ENCODE data around the gene CCDC138. TPM values are rescaled to one million over a fixed set of nuclear protein-coding genes. Genes with fewer than 3 reads are reported as not detected.

CCDC138 gene
- total RNA-seq, 1 donor from 2014 or later, result 27.3 TPM

DNA sequence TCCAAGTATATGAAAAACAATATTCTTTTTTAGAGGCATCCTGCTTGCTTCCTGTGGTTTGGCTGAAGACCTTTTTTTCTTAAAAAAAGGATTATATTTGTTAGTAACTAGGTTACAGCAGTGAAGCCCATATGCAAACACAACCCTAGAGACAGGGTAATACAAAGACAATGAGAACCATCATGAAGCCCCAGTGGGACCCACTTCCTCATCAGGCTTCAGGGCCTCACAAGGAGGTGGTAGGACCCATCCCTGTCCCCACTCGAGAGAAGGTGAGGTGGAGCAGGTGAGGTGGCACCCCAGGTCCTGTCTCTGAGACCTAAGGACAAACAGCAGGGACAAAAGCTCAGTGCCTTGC is 122.1 kb downstream of the CCDC138 start:
- no peak overlapping the region for H3K4me3 Mint-ChIP-seq (ENCODE audit: low read depth)
- no peak for DNase-seq (ENCODE audit: low spot score, unreplicated experiment)
- H3K36me3 Mint-ChIP-seq (ENCODE audit: insufficient read depth), result no peaks in the 10 kb centered on the region
- TF ChIP-seq, protein P1, sequence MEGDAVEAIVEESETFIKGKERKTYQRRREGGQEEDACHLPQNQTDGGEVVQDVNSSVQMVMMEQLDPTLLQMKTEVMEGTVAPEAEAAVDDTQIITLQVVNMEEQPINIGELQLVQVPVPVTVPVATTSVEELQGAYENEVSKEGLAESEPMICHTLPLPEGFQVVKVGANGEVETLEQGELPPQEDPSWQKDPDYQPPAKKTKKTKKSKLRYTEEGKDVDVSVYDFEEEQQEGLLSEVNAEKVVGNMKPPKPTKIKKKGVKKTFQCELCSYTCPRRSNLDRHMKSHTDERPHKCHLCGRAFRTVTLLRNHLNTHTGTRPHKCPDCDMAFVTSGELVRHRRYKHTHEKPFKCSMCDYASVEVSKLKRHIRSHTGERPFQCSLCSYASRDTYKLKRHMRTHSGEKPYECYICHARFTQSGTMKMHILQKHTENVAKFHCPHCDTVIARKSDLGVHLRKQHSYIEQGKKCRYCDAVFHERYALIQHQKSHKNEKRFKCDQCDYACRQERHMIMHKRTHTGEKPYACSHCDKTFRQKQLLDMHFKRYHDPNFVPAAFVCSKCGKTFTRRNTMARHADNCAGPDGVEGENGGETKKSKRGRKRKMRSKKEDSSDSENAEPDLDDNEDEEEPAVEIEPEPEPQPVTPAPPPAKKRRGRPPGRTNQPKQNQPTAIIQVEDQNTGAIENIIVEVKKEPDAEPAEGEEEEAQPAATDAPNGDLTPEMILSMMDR (IDR thresholded peaks at IDR 0.05; ENCODE audit: unreplicated experiment), result no peak
- H3K27me3 Mint-ChIP-seq, result no peaks in the 10 kb centered on the region
- no peak overlapping the region for H3K27ac Mint-ChIP-seq
- no peaks in the 10 kb centered on the region for H3K4me1 Mint-ChIP-seq (ENCODE audit: low read depth)
- no peaks in the 10 kb centered on the region for H3K9me3 Mint-ChIP-seq (ENCODE audit: low read depth)

DNA sequence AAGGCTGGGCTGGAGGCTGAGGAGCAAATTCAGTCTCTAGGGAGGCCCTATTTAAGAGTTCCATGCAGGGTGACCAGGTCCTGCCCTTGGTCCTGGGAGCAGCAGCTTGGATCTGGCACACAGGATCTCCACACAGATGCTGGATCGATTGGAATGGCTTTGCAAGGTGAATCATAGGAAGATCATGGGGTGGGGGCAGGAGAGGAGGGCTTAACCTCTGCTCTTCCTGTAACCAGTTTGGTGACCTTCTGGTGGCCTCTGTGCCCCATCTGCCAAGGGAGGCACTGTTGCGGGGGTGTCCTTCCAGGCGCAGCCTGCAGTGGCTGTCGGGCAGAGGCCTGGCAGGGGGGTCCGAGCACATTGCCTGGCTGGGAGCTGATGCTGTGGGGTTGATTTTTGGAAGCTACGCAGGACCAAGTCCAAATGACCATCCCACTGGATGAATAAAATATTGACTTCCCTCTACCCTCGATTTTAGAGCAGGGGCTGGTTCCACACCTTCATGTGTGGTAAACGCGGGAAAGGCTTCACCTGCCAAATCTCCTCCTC is 122.8 kb downstream of the CCDC138 start:
- no peaks in the 10 kb centered on the region for H3K9me3 Mint-ChIP-seq (ENCODE audit: low read depth)
- no peak overlapping the region for H3K4me3 Mint-ChIP-seq (ENCODE audit: low read depth)
- no peaks in the 10 kb centered on the region for H3K36me3 Mint-ChIP-seq (ENCODE audit: insufficient read depth)
- no peak for DNase-seq (ENCODE audit: low spot score, unreplicated experiment)
- TF ChIP-seq, protein P1 (IDR thresholded peaks at IDR 0.05; ENCODE audit: unreplicated experiment), result no peak
- H3K27me3 Mint-ChIP-seq, result no peaks in the 10 kb centered on the region
- H3K4me1 Mint-ChIP-seq (ENCODE audit: low read depth), result no peaks in the 10 kb centered on the region
- H3K27ac Mint-ChIP-seq, result no peak overlapping the region

DNA sequence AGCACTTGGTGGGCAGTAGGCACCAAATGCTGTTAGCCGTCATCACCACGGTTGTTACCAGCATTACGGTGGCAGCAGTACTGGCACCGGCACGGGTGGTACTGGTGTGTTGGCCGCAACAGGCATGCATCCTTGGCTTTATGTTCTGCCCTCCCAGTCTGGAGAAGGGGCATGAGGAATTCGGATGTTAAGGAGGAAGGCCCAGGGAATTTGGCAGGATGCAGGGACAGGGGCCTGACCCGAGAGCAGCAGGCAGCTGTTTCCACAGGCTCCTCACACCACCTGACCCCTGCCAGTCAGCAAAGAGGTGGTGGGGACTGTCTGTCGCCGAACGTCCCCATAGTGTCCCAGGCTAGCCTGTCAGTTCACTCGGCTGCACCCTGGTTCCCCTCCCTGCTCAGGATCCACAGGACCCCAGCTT is 123.5 kb downstream of the CCDC138 start:
- Mint-ChIP-seq H3K27ac (no peak overlapping the region), H3K27me3 (no peaks in the 10 kb centered on the region), H3K4me3 (ENCODE audit: low read depth) (no peak overlapping the region), H3K9me3 (ENCODE audit: low read depth) (no peaks in the 10 kb centered on the region), H3K4me1 (ENCODE audit: low read depth) (no peaks in the 10 kb centered on the region), H3K36me3 (ENCODE audit: insufficient read depth) (no peaks in the 10 kb centered on the region)
- TF ChIP-seq, protein P1 (IDR thresholded peaks at IDR 0.05; ENCODE audit: unreplicated experiment), result no peak
- no peak for DNase-seq (ENCODE audit: low spot score, unreplicated experiment)

DNA sequence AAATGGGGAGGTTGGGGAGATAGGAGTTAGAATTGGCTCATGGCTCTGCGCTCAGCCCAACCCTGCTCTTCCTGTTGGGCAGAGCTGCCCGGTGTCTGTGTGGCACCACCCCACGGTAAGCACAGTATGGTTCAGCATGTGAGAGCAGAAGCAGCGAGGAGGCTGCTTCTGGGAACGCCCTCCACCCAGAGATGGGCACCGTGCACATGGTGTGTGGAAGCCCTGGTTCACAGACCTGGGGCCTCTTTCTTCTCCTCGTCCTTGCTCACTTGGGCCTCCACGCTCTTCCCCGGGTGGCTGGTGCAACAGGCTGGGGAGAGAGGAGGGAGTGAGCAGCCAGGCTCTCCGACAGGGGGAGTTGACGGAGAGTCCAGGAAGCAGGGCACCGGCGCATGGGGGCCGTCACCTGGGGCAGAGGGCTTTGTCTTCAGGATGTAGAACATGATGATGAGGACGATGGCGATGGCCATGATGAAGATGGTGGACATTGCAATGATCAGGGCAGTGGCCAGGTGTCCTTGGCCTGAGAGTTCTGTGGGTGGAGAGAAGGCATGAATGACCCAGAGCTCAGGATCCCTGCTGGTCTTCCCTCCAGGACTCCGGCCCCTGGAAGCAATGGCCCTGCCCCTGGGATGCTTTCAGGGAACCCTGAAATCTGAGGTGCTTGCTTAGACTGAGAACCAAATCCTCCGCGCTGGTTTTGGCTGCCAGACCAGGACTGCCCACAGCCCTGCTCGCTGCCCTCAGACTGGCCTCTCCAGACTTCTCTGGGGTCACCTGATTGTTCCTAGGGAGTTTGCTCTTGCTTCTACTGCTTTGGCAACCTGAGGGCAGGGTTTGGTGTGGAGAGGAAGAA is 124.2 kb downstream of the CCDC138 start:
- no peak overlapping the region for H3K27ac Mint-ChIP-seq
- H3K27me3 Mint-ChIP-seq, result no peaks in the 10 kb centered on the region
- no peaks in the 10 kb centered on the region for H3K36me3 Mint-ChIP-seq (ENCODE audit: insufficient read depth)
- no peak overlapping the region for H3K4me3 Mint-ChIP-seq (ENCODE audit: low read depth)
- no peak for DNase-seq (ENCODE audit: low spot score, unreplicated experiment)
- TF ChIP-seq, protein P1 (IDR thresholded peaks at IDR 0.05; ENCODE audit: unreplicated experiment), result no peak
- no peaks in the 10 kb centered on the region for H3K4me1 Mint-ChIP-seq (ENCODE audit: low read depth)
- H3K9me3 Mint-ChIP-seq (ENCODE audit: low read depth), result no peaks in the 10 kb centered on the region

DNA sequence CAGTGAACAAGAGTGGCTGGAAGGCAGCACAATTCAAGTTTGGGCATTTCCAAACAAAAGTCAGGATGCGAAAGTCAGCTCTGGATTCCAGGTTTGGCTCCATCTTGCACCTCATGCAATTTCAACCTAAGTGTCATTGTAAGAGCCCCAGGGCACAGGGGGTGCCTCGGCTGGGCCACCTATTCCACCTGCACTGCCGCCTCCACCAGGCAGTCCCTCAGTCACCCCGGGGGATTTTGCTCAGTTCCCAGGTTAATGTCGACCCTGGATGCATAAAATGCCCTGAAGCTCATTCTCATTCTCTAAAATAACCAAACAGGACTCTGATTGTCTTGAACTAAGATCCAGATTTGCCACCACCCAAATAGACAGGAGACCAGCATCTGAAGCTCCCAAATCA is 124.8 kb downstream of the CCDC138 start:
- Mint-ChIP-seq H3K36me3 (ENCODE audit: insufficient read depth) (no peaks in the 10 kb centered on the region), H3K4me3 (ENCODE audit: low read depth) (no peak overlapping the region), H3K9me3 (ENCODE audit: low read depth) (no peaks in the 10 kb centered on the region), H3K27me3 (no peaks in the 10 kb centered on the region), H3K4me1 (ENCODE audit: low read depth) (no peaks in the 10 kb centered on the region), H3K27ac (no peak overlapping the region)
- no peak for DNase-seq (ENCODE audit: low spot score, unreplicated experiment)
- TF ChIP-seq, protein P1 (IDR thresholded peaks at IDR 0.05; ENCODE audit: unreplicated experiment), result no peak
